Vagina (tissue), 2 donors: ENCODE measurements around the gene FBXO8. TPM values are rescaled to one million over a fixed set of nuclear protein-coding genes. Genes with fewer than 3 reads are reported as not detected.
"Not testable (repeated sequence)": the region's sequence is repeated elsewhere in the genome, so short reads cannot be mapped to it uniquely, and the experiment has no call there.

ENCODE experiments used
- DNase-seq, 2 donors: peaks; one replicate each; pipeline ENCODE4 v3.0.0-alpha.2; 2017; ENCODE audit errors: extremely low spot score in 2 of 2
- H3K27ac ChIP-seq: fragments of 200-600 bp; sonication (generic); one replicate; pipeline ENCODE4 v1.5.1; 2019
- H3K27me3 ChIP-seq: fragments of 200-600 bp; sonication (generic); one replicate; pipeline ENCODE4 v1.5.1; 2019
- H3K36me3 ChIP-seq, 2 donors: fragments of 200-600 bp; sonication (generic); one replicate each; pipeline ENCODE4 v1.5.1; 2017 to 2019
- H3K4me1 ChIP-seq: fragments of 200-600 bp; sonication (generic); one replicate; pipeline ENCODE4 v1.5.1; 2019
- H3K4me3 ChIP-seq, 2 donors: fragments of 200-600 bp; sonication (generic); 1 replicate in 1 of 2; 2 replicates in 1 of 2; pipeline ENCODE4 v1.5.1; 2016 to 2019
- H3K9me3 ChIP-seq: fragments of 200-600 bp; sonication (generic); one replicate; pipeline ENCODE4 v1.5.1; 2019
- CTCF ChIP-seq, 3 experiments: fragments of 450-650 bp in 2 of 3; fragments of 200-600 bp in 1 of 3; sonication (generic) in 1 of 3; IDR thresholded peaks; one replicate each; pipeline ENCODE4 v1.5.1; 2017 to 2019; ENCODE audit warnings: antibody characterized with exemption in 3 of 3, mild to moderate bottlenecking in 2 of 3, moderate library complexity in 2 of 3
- POLR2A ChIP-seq, 2 donors: fragments of 450-650 bp; IDR thresholded peaks; one replicate each; pipeline ENCODE4 v1.6.1; 2017; ENCODE audit warnings: antibody characterized with exemption in 2 of 2, mild to moderate bottlenecking in 2 of 2, moderate library complexity in 2 of 2
- POLR2AphosphoS5 ChIP-seq, 2 donors: sonication (generic); formaldehyde crosslinking; IDR thresholded peaks; one replicate each; pipeline ENCODE4 v1.9.0; 2017; ENCODE audit warnings: antibody characterized with exemption in 2 of 2, mild to moderate bottlenecking in 2 of 2, low read depth in 1 of 2; ENCODE audit not compliant: insufficient read depth in 1 of 2
- intact Hi-C: fragments of 100-400 bp; cut with DNase I; formaldehyde crosslinking; loops from one replicate; pipeline ENCODE4 v1.15.1; 2023
- total RNA-seq: library from RNA; depleted of rRNA; stranded (reverse); fragments of >200 nt; gene quantifications from one replicate; pipeline ENCODE4 v1.2.3, GENCODE V29; 2016

The FBXO8 gene
- total RNA-seq, 1 donor from 2014 or later, result 24.3 TPM

- H3K4me1 ChIP-seq, result peaks cover 24% of the 10 kb centered on the region
- no peak overlapping the region for H3K27ac ChIP-seq
- no peaks in the 10 kb centered on the region for H3K27me3 ChIP-seq
- H3K36me3 ChIP-seq, result no peaks in the 10 kb centered on the region
- no peak overlapping the region for H3K4me3 ChIP-seq
- H3K9me3 ChIP-seq, result no peaks in the 10 kb centered on the region
- intact Hi-C loops, result no loop called here
- DNase-seq, result no peak
- TF ChIP-seq POLR2A (IDR thresholded peaks at IDR 0.05) (no peak), CTCF (IDR thresholded peaks at IDR 0.05) (no peak), POLR2AphosphoS5 (IDR thresholded peaks at IDR 0.05; ENCODE audit: insufficient read depth in 1 of 2, low read depth in 1 of 2) (no peak)
Observed at GRCh38 chr4:174262624-174263444, 20.6 kb downstream of the FBXO8 start.

- H3K4me3 ChIP-seq, H3K27me3 ChIP-seq, intact Hi-C loops, H3K27ac ChIP-seq, DNase-seq, H3K36me3 ChIP-seq, H3K9me3 ChIP-seq: not testable (repeated sequence)
- peaks cover 23% of the 10 kb centered on the region for H3K4me1 ChIP-seq
Observed at GRCh38 chr4:174261432-174261831, 22.0 kb downstream of the FBXO8 start.

DNA sequence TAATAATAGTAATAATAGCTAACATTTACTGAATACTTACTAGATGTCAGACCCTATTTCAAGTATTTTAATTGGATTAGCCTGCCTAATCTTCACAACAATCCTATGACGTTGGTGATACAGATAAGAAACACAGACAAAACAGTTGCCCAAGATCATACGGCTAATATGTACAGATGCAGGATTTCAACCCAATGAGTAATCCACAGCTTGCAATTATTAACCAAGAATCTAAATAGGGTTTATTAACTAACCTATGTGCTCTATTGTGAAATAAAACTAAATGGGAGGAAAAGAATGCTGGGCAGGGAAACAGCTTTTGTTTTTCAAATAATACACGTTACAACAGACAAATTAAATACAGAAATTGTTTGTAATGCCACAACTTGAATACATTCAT, 23.4 kb downstream of the FBXO8 start:
- Histone ChIP-seq H3K9me3 (no peaks in the 10 kb centered on the region), H3K27ac (no peak overlapping the region), H3K27me3 (no peaks in the 10 kb centered on the region), H3K36me3 (no peaks in the 10 kb centered on the region), H3K4me1 (peaks cover 17% of the 10 kb centered on the region), H3K4me3 (no peak overlapping the region)
- no peak for DNase-seq
- intact Hi-C loops, result no loop called here
- TF ChIP-seq POLR2A (IDR thresholded peaks at IDR 0.05), result no peak

GRCh38 chr4:174259580-174259979, 23.9 kb downstream of the FBXO8 start:
- Histone ChIP-seq H3K4me3 (no peak overlapping the region), H3K9me3 (no peaks in the 10 kb centered on the region), H3K36me3 (no peaks in the 10 kb centered on the region), H3K4me1 (peaks cover 17% of the 10 kb centered on the region), H3K27me3 (no peaks in the 10 kb centered on the region), H3K27ac (no peak overlapping the region)
- DNase-seq, result no peak
- TF ChIP-seq POLR2AphosphoS5 (IDR thresholded peaks at IDR 0.05; ENCODE audit: insufficient read depth in 1 of 2, low read depth in 1 of 2) (no peak), POLR2A (IDR thresholded peaks at IDR 0.05) (no peak), CTCF (IDR thresholded peaks at IDR 0.05) (no peak)
- intact Hi-C loops, result no loop called here

DNA sequence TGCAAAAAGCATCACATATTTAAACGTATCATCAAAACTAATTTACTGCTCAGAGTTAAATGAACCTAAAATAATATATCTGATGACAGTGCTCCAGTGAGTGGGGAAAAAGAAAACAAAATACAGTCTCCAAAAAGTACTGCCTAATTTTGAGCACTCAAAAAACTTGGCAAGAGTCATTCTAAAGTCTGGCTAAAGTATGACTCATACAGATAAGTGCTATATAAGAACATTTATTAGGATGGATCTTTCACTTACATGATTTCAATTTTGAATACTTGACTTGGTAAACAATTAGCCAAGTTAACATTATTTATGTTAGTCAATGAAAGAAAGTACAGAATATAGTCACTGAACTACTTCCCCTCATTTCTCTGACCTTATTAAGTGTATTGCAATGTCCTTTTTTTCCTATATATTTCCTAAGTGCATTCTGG, 27.2 kb downstream of the FBXO8 start:
- no peaks in the 10 kb centered on the region for H3K9me3 ChIP-seq
- DNase-seq, result no peak
- no peak overlapping the region for H3K27ac ChIP-seq
- no peaks in the 10 kb centered on the region for H3K36me3 ChIP-seq
- no peak for TF ChIP-seq POLR2A (IDR thresholded peaks at IDR 0.05)
- TF ChIP-seq CTCF (IDR thresholded peaks at IDR 0.05), result no peak
- no peak for TF ChIP-seq POLR2AphosphoS5 (IDR thresholded peaks at IDR 0.05; ENCODE audit: insufficient read depth in 1 of 2, low read depth in 1 of 2)
- intact Hi-C loops, result no loop called here
- H3K27me3 ChIP-seq, result no peaks in the 10 kb centered on the region
- no peaks in the 10 kb centered on the region for H3K4me1 ChIP-seq
- no peak overlapping the region for H3K4me3 ChIP-seq

- intact Hi-C loops, result no loop called here
- TF ChIP-seq POLR2AphosphoS5 (IDR thresholded peaks at IDR 0.05; ENCODE audit: insufficient read depth in 1 of 2, low read depth in 1 of 2), result no peak
- no peak for TF ChIP-seq POLR2A (IDR thresholded peaks at IDR 0.05)
- TF ChIP-seq CTCF (IDR thresholded peaks at IDR 0.05), result no peak
Observed at GRCh38 chr4:174255786-174256185, 27.7 kb downstream of the FBXO8 start.

More at GRCh38 chr4:174255786-174256185, 27.7 kb downstream of the FBXO8 start:
- no peaks in the 10 kb centered on the region for H3K27me3 ChIP-seq
- no peak overlapping the region for H3K27ac ChIP-seq
- H3K36me3 ChIP-seq, result no peaks in the 10 kb centered on the region
- H3K4me3 ChIP-seq, result no peak overlapping the region
- no peak for DNase-seq
- no peaks in the 10 kb centered on the region for H3K4me1 ChIP-seq
- no peaks in the 10 kb centered on the region for H3K9me3 ChIP-seq
